Fibroblast of skin of left biceps (primary cell): ENCODE measurements around the gene KDM3A.

Experiments
- DNase-seq, 2 experiments: peaks; one replicate each; pipeline ENCODE4 v3.0.0-alpha.2; 2013; ENCODE audit warnings: low read depth in 2 of 2

Gene KDM3A, protein sequence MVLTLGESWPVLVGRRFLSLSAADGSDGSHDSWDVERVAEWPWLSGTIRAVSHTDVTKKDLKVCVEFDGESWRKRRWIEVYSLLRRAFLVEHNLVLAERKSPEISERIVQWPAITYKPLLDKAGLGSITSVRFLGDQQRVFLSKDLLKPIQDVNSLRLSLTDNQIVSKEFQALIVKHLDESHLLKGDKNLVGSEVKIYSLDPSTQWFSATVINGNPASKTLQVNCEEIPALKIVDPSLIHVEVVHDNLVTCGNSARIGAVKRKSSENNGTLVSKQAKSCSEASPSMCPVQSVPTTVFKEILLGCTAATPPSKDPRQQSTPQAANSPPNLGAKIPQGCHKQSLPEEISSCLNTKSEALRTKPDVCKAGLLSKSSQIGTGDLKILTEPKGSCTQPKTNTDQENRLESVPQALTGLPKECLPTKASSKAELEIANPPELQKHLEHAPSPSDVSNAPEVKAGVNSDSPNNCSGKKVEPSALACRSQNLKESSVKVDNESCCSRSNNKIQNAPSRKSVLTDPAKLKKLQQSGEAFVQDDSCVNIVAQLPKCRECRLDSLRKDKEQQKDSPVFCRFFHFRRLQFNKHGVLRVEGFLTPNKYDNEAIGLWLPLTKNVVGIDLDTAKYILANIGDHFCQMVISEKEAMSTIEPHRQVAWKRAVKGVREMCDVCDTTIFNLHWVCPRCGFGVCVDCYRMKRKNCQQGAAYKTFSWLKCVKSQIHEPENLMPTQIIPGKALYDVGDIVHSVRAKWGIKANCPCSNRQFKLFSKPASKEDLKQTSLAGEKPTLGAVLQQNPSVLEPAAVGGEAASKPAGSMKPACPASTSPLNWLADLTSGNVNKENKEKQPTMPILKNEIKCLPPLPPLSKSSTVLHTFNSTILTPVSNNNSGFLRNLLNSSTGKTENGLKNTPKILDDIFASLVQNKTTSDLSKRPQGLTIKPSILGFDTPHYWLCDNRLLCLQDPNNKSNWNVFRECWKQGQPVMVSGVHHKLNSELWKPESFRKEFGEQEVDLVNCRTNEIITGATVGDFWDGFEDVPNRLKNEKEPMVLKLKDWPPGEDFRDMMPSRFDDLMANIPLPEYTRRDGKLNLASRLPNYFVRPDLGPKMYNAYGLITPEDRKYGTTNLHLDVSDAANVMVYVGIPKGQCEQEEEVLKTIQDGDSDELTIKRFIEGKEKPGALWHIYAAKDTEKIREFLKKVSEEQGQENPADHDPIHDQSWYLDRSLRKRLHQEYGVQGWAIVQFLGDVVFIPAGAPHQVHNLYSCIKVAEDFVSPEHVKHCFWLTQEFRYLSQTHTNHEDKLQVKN (N-terminal part only)

DNA sequence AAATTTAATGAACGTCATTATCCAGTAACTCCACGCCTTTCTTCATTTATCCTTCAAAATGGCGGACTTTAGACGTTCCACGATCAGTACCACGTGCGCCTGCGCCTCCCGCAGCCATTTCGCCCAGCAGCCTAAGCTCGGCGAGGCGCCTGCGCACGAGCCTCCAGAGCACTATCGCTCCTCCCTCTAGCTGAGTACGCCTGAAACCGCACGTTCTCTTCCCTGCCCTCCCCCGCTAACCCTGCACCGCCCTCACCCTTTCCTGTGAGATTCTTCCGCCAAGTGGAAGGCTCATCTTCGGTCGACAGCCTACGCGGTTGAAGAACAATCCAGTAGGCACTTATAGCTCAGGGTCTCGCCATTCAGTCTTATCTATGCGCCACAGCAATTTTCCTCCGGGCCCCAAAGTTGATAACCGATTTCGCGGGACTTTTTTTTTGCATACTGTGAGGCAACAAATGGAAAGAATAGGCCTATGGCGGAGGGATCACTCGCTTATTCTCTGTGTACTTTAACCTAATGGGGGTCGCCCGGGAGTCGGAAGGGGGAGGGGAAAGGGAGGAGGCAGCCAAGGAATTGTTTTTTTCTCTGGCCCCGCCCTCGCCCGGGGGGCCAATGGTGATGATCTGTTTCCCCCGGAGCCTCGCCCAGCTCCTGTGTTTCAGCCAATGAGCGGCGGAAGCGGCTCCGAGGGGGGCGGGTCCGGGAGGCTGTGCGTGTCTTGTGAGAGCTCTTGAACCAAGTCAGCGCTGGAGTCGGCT is at the start of gene KDM3A:
Gene KDM3A, plus strand, starts transcription at position 741 of the 761 bp plus-strand sequence. CDS start 677 bp downstream, outside the sequence.
- DNase-seq: peak; percentile 99

DNA sequence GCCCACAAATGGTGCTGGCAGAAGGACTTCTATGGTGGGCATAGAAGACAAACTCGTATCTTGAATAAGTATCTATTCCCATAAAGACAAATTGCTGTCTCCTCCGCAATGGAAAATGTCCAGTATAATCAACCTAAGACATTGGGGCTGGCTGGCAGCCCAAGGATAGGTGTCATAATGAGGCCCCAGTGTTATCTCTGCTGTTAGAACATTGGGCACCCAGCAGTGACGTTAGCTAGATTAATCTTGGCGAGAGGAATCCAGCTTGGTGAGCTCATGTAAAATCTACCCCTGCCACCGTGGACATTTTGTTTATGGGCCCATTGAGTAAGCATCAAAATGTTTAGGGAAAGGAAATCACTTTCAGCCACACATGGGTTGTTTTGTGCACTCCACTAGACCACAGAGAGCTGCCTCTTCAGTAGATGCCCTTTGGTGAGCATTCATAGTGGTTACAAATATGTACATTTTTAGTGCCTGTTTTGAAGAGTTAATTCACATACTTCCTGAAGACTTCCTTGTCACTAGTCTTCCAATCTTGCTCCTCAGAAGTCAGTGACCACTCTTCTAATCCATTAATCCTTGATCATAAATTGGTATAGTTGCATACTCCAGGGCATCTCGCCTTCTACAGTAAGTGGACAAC is 48.2 kb upstream of the KDM3A start:
- no peak for DNase-seq

GRCh38 chr2:86393521-86394491 is 47.4 kb upstream of the KDM3A start:
- DNase-seq: no peak

GRCh38 chr2:86396291-86396785 is 44.8 kb upstream of the KDM3A start:
- no peak for DNase-seq

DNA sequence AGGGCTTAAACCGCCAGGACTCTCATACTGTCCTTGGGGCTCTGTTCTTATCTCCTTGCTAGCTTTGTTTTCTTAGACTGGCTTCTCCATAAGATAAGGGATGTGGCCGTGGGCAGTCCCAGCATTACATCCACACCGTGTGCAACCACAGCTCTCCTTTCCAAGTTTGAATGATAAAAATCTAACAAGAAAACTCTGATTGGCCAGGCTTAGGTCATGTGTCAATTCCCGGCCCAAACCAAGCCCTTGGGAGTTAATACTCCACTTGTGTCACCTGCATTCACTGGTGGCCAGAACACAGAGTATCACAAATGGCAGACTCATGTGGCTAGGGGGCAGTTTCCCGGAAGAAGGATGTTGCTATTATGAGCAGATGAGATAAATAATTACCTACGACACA is 43.2 kb upstream of the KDM3A start:
- DNase-seq: no peak

DNA sequence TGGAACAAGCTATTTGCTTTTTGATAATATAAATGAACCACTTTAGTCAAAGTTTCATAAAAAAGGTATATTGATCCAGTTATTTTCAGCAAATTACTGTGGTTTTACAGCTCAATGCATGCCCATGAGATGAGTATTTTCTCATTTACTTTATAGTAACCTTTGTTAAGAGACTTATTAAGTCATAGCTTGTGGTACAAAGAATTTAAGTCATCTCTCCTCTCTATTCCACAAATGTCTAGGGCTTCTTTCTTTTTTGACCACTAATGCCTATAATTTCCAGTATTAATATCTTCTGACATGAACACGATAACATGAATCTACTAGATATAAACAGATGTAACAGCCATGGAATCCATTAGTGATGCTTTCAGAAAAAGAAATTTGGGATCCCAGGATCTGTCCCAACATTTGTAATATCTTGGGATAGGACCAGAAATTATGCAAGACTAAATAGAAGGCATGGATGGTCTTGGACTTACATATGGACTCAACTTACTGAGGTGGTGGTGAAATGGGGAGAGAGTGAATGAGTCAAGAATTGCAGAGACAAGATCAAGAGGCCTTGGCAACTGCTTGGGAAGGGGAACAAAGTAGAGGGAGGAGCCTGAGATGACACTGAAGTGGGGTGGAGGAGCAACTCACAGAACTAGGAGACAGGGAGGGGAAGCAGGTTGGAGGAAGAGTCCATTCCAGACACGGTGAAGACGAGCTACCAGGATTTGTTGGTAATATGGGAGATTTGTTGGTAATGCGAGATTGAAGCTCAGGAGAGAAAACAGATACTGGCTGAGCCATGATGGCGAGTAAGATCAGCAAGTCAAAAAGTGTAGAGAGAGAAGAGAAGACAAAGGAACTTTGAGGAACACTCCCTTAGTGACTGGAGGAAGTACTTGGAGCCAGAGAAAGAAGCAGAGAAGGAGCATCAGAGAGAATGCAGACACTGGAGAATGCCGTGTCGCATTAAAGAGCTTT is 42.4 kb upstream of the KDM3A start:
- DNase-seq: no peak

DNA sequence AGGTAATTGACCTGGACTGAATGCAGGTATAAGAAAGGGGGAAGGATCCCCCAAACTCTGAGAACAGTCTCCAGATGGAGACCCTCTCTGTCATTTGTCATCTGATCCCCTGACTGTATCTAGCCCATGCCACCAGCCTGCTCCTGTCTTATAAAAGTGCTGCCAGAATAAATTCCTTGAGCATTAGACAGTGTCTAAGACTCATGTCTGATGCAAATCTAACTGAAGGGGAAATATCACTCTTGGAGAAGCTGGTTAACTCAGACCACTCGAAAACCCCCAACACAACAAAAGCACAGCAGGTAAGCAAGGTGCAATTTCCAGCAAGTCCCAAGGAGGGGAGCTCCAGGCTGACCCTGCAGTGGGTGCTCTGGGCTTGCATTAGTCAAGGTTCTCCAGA is 40.9 kb upstream of the KDM3A start:
- no peak for DNase-seq

GRCh38 chr2:86410581-86410980 is 30.6 kb upstream of the KDM3A start:
- DNase-seq: no peak

GRCh38 chr2:86411396-86411795 is 29.8 kb upstream of the KDM3A start:
- DNase-seq: no peak

- no peak for DNase-seq
These were observed 29.2 kb upstream of the KDM3A start for GRCh38 chr2:86412007-86412406.

DNA sequence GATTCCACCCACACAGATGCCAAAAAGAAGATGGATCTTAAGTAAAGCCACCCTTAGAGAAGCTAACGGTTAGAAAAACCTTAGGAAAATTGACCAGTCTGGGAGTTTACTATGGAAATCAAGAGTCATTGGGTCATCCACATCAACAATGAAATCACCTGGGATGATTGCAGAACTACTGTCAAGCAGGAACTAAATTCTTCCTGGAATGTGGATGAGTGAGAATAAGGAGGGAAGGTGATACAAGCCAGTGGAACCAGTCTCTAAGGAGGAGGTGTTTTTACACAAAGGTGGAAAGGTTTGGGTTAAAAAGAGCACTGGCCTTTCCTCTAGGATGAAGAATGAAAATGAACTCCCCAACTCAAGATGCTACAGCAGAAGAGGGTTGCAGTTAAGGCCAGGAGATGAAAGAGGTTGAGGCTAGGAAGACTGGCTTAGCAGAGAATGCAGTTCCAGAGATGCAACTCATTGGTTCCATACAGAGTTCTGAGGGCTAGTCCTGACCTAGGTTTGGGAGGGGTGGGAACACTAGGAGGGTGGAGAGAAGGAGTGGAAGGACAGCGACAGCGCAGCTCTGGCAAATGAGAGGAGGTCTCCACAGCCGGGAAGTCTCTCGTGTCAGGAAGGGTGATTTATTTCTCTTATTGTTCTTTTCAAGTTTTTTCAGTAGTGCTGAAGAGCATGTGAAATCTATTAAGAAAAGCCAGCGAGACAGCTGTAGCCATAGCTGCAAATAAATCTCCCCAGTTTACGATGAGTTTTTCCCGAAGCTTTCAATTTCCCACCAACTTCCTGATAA is 27.7 kb upstream of the KDM3A start:
- DNase-seq: no peak

DNA sequence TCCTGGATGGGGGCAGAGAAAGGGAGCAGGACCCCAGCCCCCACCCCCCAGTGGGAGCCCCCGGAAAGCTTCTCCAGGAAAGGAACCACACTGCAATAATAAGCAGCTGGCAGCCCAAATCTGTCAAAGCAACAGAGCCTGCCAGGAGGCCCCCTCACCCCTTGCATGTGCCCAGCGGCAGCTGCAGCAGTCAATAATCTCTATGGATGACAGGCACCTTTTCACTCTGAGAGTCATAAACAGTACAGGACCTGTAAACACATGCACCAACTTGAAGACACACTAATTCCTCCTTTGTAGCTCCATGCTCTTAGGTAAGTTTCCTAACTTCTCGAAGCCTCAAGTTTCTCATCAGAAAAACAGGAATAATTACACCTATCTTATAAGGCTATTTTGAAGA is 26.2 kb upstream of the KDM3A start:
- DNase-seq: no peak

DNA sequence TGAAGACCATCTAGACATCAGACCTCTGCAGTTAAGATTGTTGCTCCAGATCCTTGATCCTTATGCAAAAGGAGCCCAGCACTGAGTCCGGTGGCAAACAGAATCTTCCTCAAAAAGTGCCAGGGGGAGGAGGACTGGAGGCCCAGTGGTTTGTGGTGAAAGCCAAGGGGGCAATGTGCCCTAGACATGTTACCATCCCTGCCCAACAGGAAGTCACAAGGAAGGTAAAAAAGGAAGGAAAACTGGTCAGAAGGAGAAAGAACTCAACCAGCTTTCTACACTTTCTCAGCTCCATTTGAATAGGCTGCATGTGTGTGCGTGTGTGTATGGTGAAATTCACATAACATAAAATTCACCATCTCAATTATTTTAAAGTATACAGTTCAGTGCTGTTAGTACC is 25.0 kb upstream of the KDM3A start:
- no peak for DNase-seq

DNA sequence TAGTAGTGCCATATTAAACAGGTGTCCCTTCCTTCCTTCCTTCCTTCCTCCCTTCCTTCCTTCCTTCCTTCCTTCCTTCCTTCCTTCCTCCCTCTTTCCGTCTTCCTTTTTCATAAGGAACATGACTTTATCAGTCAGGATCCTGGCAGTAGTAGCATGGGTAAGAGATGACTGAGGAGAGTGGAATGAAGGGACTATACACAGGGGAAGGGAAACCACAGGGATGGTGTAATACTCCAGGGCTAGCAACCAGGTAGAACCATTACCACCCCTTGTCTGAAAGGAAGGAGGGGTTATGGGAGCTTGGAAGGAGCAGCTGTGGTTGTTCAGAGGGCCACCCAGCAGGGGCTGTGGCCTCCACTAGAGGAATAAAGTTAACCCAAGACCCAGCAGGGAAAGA is 23.2 kb upstream of the KDM3A start:
- no peak for DNase-seq

GRCh38 chr2:86420913-86421312 is 20.3 kb upstream of the KDM3A start:
- DNase-seq: no peak

- no peak for DNase-seq
These were observed 14.9 kb upstream of the KDM3A start for GRCh38 chr2:86426271-86426670.

DNA sequence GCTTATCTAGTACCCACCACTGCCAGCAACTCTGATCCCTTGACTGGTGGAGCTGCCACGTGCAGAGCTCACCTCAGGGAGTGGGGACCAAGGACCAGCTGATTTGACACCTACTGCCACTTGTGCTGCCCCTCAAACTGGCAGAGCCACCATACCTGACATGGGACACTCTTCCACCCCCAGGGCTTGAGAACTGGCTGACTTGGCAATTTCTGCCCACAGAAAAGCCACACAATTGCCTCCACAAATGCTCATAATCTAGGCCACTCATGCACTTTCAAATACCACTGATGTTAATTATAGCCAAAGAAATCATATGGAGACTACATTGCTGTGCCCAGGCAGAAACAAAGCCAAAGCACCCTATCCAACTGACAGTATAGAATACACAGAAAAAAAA is 11.8 kb upstream of the KDM3A start:
- no peak for DNase-seq
